Astrocyte of the spinal cord (primary cell): ENCODE measurements around the gene ZFP69B.

Experiments
- DNase-seq: peaks from one replicate; pipeline ENCODE4 v3.0.0; 2011; ENCODE audit warnings: low read depth, low spot score
- H3K4me3 ChIP-seq: 2 replicates; pipeline ENCODE4 v1.5.1; 2011; ENCODE audit warnings: low read depth, mild to moderate bottlenecking, low read length, moderate library complexity
- in situ Hi-C: cut with HindIII; loops from 2 replicates; pipeline ENCODE4 v1.10.0; 2017; ENCODE audit warnings: low sequenced_read_pairs
- TF ChIP-seq, protein P1 (sequence below): IDR thresholded peaks from 2 replicates; pipeline ENCODE4 v1.5.1; 2012; ENCODE audit warnings: low read depth, mild to moderate bottlenecking, low read length, inconsistent platforms

Gene ZFP69B

DNA sequence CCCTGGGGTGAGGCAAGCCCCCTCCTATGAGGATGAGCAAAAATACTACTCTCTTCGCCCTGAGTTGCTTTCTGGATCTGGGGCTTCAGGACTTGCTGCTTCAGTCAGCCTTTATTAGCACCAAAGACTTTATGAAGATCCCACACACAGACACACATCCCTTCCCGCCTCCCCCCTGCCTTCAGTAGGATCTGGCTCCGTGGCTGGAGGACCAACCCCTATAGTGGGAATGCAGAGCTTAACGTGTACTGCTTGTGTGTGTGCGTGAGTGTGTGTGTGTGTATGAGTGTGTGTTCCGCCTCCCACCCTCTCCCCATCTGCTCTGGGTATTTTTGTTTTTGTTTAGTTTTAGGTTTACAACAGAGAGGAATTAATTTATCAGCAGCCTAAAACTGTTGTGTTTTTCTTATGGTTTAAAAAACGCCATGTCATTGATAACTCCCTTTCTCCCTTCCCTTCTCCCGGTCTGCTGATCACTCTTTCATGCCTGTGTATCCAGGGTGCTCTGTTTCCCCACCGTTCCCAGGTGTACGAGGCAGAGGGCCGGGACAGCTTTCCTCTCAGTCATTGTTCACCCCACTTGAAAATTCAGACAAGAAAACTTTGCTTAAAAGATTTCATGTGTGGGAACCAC, 27.5 kb upstream of the ZFP69B start:
- DNase-seq = no peak
- in situ Hi-C loops = no loop called here
- H3K4me3 ChIP-seq = no peak overlapping the region
- TF ChIP-seq, protein P1, sequence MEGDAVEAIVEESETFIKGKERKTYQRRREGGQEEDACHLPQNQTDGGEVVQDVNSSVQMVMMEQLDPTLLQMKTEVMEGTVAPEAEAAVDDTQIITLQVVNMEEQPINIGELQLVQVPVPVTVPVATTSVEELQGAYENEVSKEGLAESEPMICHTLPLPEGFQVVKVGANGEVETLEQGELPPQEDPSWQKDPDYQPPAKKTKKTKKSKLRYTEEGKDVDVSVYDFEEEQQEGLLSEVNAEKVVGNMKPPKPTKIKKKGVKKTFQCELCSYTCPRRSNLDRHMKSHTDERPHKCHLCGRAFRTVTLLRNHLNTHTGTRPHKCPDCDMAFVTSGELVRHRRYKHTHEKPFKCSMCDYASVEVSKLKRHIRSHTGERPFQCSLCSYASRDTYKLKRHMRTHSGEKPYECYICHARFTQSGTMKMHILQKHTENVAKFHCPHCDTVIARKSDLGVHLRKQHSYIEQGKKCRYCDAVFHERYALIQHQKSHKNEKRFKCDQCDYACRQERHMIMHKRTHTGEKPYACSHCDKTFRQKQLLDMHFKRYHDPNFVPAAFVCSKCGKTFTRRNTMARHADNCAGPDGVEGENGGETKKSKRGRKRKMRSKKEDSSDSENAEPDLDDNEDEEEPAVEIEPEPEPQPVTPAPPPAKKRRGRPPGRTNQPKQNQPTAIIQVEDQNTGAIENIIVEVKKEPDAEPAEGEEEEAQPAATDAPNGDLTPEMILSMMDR = no peak

DNA sequence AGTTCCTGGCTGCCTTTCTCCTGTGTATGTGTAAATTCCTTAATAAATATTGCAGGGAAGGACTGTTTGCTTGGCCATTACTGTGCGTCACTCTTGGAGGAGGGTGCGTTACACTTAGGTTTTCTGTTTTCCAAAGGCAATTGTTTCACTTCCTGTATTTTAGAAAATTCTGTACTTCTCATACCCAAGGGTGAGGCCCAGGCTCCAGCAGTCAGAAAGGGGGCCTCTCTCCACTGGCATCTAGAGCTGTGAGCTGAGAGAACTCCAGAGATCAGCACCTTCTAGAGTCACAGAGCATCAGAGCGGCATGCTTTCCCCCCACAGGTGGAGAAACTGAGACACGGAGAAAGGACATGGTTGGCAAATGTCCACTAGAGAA, 27.0 kb upstream of the ZFP69B start:
- in situ Hi-C loops = no loop called here
- TF ChIP-seq, protein P1 = no peak
- no peak for DNase-seq
- H3K4me3 ChIP-seq = no peak overlapping the region

DNA sequence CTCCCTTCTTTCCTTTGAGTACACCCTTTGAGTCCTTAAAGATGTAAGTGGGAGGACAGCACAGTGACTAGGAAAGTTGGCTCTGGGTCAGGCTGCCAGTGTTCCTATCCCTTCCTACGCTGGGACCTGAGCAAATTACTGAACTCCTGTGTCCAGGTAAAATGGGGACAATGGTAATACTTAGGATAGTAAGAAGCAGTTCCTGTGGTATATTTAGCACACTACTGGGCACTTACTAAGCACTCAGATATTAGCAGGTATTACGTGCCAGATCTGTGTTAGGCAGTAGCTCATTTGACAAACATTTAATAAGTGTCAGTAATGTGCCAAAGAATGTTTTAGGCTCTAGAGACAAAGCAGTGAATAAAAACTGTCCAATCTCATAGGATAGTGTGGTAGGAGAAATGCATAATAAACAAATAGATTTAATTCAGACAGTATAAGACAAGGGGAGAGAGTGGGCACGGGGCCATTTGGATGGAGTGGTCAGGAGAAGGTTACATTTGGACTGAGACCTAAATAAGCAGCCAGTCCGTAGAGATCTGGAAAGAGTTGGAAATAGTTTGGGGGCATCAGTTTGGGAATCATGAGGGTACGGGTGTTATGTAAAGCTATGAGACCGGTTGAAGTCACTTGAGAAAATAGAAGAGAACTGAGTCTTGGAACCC, 26.2 kb upstream of the ZFP69B start:
- DNase-seq = no peak
- TF ChIP-seq, protein P1 = no peak
- in situ Hi-C loops = no loop called here
- H3K4me3 ChIP-seq = no peak overlapping the region

DNA sequence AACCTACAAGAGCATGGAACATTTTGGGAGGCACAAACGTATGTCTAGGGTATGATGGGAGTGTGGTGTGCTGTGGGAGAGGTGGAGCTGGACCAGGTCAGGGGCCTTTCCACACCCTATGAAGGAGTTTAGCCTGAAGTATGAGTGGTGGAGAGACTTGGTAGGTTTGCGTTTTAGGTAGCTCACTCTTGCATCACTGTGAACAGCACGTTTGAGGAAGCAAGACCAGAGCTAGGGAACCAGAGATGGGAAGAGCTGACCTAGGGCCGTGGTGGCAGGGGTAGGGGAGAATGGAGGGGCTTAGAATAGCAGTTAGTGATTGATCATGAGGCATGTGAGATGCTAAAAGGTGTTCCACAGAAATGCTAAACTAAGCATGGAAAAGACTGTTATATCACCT, 25.1 kb upstream of the ZFP69B start:
- H3K4me3 ChIP-seq = no peak overlapping the region
- in situ Hi-C loops = no loop called here
- no peak for DNase-seq
- TF ChIP-seq, protein P1 = no peak

DNA sequence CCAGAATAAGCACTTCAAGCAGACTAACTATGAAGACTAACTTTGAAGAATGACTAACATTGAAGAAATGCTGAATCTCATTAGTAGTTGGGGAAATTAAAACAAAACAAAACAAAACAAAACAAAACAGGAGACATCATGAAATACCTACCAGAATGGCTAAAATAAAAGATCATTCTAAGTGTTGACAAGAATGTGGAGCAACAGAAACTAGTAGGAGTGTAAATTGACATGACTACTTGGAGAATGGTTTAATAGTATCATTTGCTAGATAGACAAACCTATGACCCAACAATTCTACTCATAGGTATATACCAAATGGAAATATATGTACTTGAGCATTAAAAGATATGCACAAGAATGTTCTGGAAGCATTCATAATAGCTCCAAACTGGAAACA, 18.9 kb upstream of the ZFP69B start:
- in situ Hi-C loops = no loop called here
- DNase-seq = no peak
- TF ChIP-seq, protein P1 = no peak
- no peak overlapping the region for H3K4me3 ChIP-seq

DNA sequence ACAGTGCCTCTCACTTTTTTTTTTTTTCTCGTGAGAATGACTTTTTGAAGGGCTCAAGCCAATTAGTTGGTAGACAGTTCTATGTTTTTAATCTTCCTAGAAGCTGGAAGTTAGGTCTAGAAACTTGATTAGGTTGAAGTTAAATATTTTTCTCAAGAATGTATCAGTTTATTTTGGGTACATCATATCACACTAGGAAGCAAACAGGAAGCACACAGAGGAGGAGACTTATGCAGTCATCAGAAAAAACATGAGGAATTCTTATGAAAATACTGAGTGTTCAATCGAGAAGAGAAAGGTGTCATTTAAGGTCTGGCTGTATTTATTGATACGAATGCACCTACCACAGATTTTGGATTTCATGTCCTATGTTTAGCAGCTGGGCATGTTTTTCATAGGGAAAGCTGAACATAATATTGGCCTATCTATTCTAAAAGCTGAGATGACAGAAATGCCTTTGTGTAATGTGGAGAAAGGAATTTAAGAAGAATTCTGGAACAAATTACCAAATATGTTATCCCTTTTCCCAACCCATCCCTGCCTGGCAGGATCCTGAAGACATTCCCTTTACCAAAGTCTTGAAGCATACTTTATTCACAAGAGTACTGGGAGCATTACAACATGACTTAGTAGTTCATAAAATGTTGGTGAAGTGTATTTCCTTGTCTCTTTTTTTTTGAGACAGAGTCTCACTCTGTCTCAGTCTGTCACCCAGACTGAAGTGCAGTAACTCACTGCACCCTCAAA, 17.5 kb upstream of the ZFP69B start:
- in situ Hi-C loops = no loop called here
- TF ChIP-seq, protein P1 = no peak
- H3K4me3 ChIP-seq = no peak overlapping the region
- no peak for DNase-seq
